WTC11 (cell line): ENCODE measurements around the gene RXFP3. TPM values are rescaled to one million over a fixed set of nuclear protein-coding genes. Genes with fewer than 3 reads are reported as not detected.

ENCODE experiments used
- ATAC-seq: fragments of 200-7000 bp; cut with Tn5 transposase; 2 replicates; pipeline ENCODE4 v1.10.0; 2021; ENCODE audit warnings: mild to moderate bottlenecking, moderate library complexity
- CTCF ChIA-PET: fragments of 300-600 bp; sonication (Branson Sonifier 250); formaldehyde crosslinking; loops from one replicate; lab custom pipeline; 2021; ENCODE audit warnings: antibody characterized with exemption; lab: Charles Lee
- POLR2A ChIA-PET: fragments of 350-600 bp; sonication (Branson Sonifier 250); formaldehyde crosslinking; loops from one replicate; lab custom pipeline; 2021; ENCODE audit warnings: antibody characterized with exemption; lab: Charles Lee
- DNase-seq: peaks from one replicate; pipeline ENCODE4 v3.0.0; 2021; ENCODE audit warnings: low spot score
- H3K27ac Mint-ChIP-seq: 2 replicates; pipeline ENCODE4 v1.8.0; 2021; ENCODE audit warnings: mixed read lengths
- H3K27me3 Mint-ChIP-seq: 2 replicates; pipeline ENCODE4 v1.8.0; 2021; ENCODE audit warnings: low read depth, mild to moderate bottlenecking, moderate library complexity, mixed read lengths
- H3K36me3 Mint-ChIP-seq: 2 replicates; pipeline ENCODE4 v1.8.0; 2021; ENCODE audit warnings: mixed read lengths
- H3K4me1 Mint-ChIP-seq: 2 replicates; pipeline ENCODE4 v1.8.0; 2022; ENCODE audit warnings: mixed read lengths
- H3K4me3 Mint-ChIP-seq: 2 replicates; pipeline ENCODE4 v1.8.0; 2021; ENCODE audit warnings: mild to moderate bottlenecking, moderate library complexity, mixed read lengths
- H3K9me3 Mint-ChIP-seq: 2 replicates; pipeline ENCODE4 v1.8.0; 2021; ENCODE audit warnings: mixed read lengths
- ARID4B ChIP-seq: sonication (generic); formaldehyde crosslinking; IDR thresholded peaks from 2 replicates; pipeline ENCODE4 v1.8.0; 2023; ENCODE audit warnings: missing genetic modification reagents, mild to moderate bottlenecking, borderline replicate concordance
- ATF2 ChIP-seq: sonication (generic); formaldehyde crosslinking; IDR thresholded peaks from 2 replicates; pipeline ENCODE4 v1.8.1; 2022; ENCODE audit warnings: low read depth, missing genetic modification reagents, borderline replicate concordance
- CBFB ChIP-seq: sonication (generic); formaldehyde crosslinking; IDR thresholded peaks from 2 replicates; pipeline ENCODE4 v1.8.1; 2022; ENCODE audit warnings: mild to moderate bottlenecking, low read depth, missing genetic modification reagents
- CREB1 ChIP-seq: sonication (generic); formaldehyde crosslinking; IDR thresholded peaks from 2 replicates; pipeline ENCODE4 v1.8.0; 2023; ENCODE audit warnings: mild to moderate bottlenecking, missing genetic modification reagents
- E2F4 ChIP-seq: sonication (generic); formaldehyde crosslinking; IDR thresholded peaks from 2 replicates; pipeline ENCODE4 v1.8.1; 2022; ENCODE audit warnings: low read depth, mild to moderate bottlenecking, moderate library complexity, missing genetic modification reagents, borderline replicate concordance
- EMX1 ChIP-seq: fragments of 250-450 bp; sonication (Bioruptor Pico); IDR thresholded peaks from 2 replicates; pipeline ENCODE4 v1.8.0; 2021; ENCODE audit warnings: mild to moderate bottlenecking
- ETV6 ChIP-seq: sonication (generic); formaldehyde crosslinking; IDR thresholded peaks from 2 replicates; pipeline ENCODE4 v1.8.1; 2022; ENCODE audit warnings: mild to moderate bottlenecking, missing genetic modification reagents
- FOXK1 ChIP-seq: sonication (generic); formaldehyde crosslinking; IDR thresholded peaks from 2 replicates; pipeline ENCODE4 v1.8.0; 2022; ENCODE audit warnings: mild to moderate bottlenecking, moderate library complexity, missing genetic modification reagents
- NFYB ChIP-seq: sonication (generic); formaldehyde crosslinking; conservative IDR thresholded peaks from 2 replicates; pipeline ENCODE4 v1.8.0; 2022; ENCODE audit warnings: low read depth, missing genetic modification reagents
- RORB ChIP-seq: fragments of 250-450 bp; sonication (Bioruptor Pico); IDR thresholded peaks from 2 replicates; pipeline ENCODE4 v1.9.0; 2021; ENCODE audit warnings: mild to moderate bottlenecking
- SOX15 ChIP-seq: fragments of 250-450 bp; sonication (Bioruptor Pico); IDR thresholded peaks from 2 replicates; pipeline ENCODE4 v1.9.0; 2021; ENCODE audit warnings: mild to moderate bottlenecking
- SP1 ChIP-seq: sonication (generic); formaldehyde crosslinking; conservative IDR thresholded peaks from 2 replicates; pipeline ENCODE4 v1.8.1; 2022; ENCODE audit warnings: missing genetic modification reagents
- TCF7 ChIP-seq: sonication (generic); formaldehyde crosslinking; IDR thresholded peaks from 2 replicates; pipeline ENCODE4 v1.8.0; 2022; ENCODE audit warnings: mild to moderate bottlenecking, low read depth, missing genetic modification reagents, moderate library complexity
- ZNF121 ChIP-seq: sonication (generic); formaldehyde crosslinking; IDR thresholded peaks from 2 replicates; pipeline ENCODE4 v1.8.0; 2023; ENCODE audit warnings: missing genetic modification reagents
- total RNA-seq: library from RNA; stranded (reverse); gene quantifications from 3 replicates; pipeline ENCODE4 v1.2.3, GENCODE V29; 2021

Gene RXFP3
- total RNA-seq, 1 experiment from 2014 or later = 0.22 TPM

- POLR2A ChIA-PET = no interaction called here
- CTCF ChIA-PET = interaction anchor here (1.6 to 2.2 kb wide), 3 partner anchors 11 to 380 kb away, joined by 5 to 29 read pairs (median 20); no protein-coding TSS in a partner anchor
- ATAC-seq (no peak), DNase-seq (no peak)
- Mint-ChIP-seq H3K4me3 (no peak overlapping the region), H3K9me3 (no peaks in the 10 kb centered on the region), H3K27me3 (no peaks in the 10 kb centered on the region), H3K27ac (no peak overlapping the region), H3K36me3 (no peaks in the 10 kb centered on the region), H3K4me1 (peaks cover 12% of the 10 kb centered on the region)
- TF ChIP-seq CBFB (CRISPR knock-in tag) (no peak), ZNF121 (CRISPR knock-in tag) (no peak), RORB (CRISPR knock-in tag) (no peak), ARID4B (CRISPR knock-in tag) (no peak), ATF2 (no peak), NFYB (no peak)
These were observed 32.2 kb downstream of the RXFP3 start for GRCh38 chr5:33968211-33969005.

- H3K4me3 Mint-ChIP-seq = no peak overlapping the region
- DNase-seq = peak; percentile 16
- H3K27me3 Mint-ChIP-seq = no peaks in the 10 kb centered on the region
- POLR2A ChIA-PET = interaction anchor here (0.5 kb wide), 1 partner anchor 147 kb away, joined by 3 read pairs; no protein-coding TSS in a partner anchor
- no peaks in the 10 kb centered on the region for H3K9me3 Mint-ChIP-seq
- no peak for TF ChIP-seq SP1 (CRISPR knock-in tag)
- TF ChIP-seq TCF7 = no peak
- TF ChIP-seq SOX15 (CRISPR knock-in tag) = no peak
- TF ChIP-seq FOXK1 (CRISPR knock-in tag) = no peak
- no peak for TF ChIP-seq EMX1 (CRISPR knock-in tag)
- no peak for TF ChIP-seq CREB1 (CRISPR knock-in tag)
- TF ChIP-seq ETV6 (CRISPR knock-in tag) = no peak
- no peak for TF ChIP-seq E2F4 (CRISPR knock-in tag)
- H3K4me1 Mint-ChIP-seq = peaks cover 17% of the 10 kb centered on the region
- no peaks in the 10 kb centered on the region for H3K36me3 Mint-ChIP-seq
- no peak overlapping the region for H3K27ac Mint-ChIP-seq
- ATAC-seq = peak; percentile 92
- CTCF ChIA-PET = interaction anchor here (0.5 to 2.7 kb wide), 35 partner anchors 9 to 535 kb away, joined by 3 to 40 read pairs (median 5); partner anchors contain the start of genes ADAMTS12 and RXFP3
These were observed 33.6 kb downstream of the RXFP3 start for GRCh38 chr5:33969572-33970452.
